HL-60/S4 (cell line): Measurements from ENCODE around the gene PIK3R1.
"Not testable (repeated sequence)": the region's sequence is repeated elsewhere in the genome, so short reads cannot be mapped to it uniquely, and the experiment has no call there.

Experiments used
- in situ Hi-C: fragments of 300-500 bp; cut with MboI; formaldehyde crosslinking; loops from 2 replicates; pipeline ENCODE4 v1.14.3; 2022; ENCODE audit warnings: low sequenced_read_pairs

Gene PIK3R1

DNA sequence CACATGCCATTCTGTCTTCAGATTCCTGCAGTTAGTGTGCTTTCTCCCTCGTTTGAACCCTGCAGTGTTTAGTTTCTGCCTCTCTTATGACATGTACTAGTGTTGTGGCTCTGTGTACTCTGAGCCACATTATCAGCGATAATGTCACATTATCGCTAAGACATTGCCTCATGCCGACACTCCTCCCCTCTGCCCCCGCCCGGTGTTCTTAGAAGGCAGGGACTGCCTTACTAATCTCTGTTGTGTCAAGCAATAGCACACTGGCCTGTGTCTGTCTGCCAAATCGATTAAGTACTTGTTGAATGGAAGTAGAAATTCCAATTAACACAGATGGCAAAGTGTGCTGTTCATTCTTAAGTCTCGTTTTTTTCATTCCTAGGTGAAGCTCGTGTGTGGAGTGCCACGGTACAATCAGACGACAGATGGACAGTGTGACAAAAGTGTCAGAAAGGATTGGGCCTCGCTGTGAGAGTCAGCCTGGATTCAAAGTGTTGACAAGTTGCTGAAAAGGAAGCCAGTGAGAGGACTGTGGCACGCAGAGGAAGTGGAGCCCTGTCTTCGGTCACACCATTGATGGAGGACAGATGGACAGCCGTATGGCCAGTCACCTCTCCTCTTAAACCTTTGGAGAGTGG, 10.5 kb downstream of the PIK3R1 start:
- in situ Hi-C loops = no loop called here

DNA sequence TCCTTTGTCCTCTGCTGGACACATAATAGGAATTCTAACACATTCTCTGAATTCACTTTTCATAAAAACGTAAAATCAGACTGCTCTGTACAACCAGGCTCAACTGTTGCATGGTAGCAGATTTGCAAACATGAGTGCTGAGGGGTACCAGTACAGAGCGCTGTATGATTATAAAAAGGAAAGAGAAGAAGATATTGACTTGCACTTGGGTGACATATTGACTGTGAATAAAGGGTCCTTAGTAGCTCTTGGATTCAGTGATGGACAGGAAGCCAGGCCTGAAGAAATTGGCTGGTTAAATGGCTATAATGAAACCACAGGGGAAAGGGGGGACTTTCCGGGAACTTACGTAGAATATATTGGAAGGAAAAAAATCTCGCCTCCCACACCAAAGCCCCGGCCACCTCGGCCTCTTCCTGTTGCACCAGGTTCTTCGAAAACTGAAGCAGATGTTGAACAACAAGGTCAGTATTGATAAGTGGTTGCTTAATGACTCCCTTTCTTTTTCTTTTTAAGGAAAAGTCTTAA, 11.1 kb downstream of the PIK3R1 start:
- in situ Hi-C loops = no loop called here

DNA sequence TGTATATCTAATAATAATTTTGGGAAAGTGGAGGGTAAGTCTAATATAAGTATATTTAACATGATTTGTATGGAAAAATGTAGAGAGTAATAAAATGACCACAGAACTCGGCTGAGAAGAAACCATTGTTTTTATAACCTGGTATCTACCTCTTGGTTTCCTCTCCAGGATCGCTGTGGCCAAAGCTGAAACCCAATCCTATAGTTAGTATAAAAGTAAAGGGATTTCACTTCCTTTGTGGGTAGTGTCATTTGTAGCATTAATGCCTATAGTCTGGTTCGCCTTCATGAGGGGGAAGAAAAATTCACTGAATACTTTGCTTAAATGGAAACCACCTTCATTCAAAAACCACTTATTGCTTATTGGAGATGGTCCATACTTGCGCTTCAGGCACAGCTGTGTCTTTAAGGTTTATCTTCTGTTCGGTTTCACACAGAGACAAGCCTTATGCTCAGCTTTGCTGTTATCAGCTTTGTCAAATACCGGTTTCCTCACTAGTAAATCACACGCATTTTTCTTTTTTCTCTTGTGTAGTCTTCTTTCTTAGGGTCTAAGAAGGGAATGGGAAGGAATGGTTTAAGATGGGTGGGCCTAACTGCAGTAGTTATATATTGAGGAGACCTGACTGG, 12.1 kb downstream of the PIK3R1 start:
- in situ Hi-C loops = no loop called here

DNA sequence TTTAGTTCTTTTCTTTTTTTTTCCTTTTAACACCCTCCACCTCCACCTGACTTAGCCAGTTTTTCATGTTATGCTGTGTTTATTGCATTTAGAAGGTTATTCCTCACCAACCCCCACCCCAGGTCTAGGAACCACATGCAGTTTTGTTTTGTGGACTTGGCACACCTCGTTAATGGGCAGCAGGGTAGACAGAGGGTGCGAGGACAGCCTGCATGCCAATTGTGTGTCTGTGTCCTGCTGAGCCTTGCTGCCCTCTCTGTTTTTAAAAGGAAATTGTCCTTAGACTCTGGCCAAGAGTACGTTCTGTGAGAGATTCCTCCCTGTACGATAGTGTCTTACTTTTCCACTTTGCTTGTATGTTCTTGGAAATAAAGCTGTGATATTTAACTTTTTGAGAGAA, 13.9 kb downstream of the PIK3R1 start:
- in situ Hi-C loops = no loop called here

DNA sequence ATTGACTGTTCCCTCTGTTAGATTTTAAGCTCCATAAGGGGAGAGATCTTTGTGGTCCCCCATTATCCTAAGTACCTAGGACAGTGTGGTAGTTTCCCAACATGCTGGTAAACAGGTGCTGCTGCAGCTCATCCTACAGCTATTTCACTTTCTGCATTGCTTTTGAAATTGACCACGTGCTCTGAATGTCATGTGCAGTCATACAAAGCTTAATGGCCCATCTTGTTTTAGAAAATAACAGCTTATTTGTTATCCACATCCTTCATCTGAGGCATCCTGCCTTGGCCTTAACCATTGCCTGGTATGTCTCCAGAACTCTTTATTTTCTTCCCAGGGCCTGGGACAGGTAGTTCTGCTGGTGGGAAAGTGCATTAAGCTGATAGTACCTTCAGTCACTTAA, 14.7 kb downstream of the PIK3R1 start:
- in situ Hi-C loops = no loop called here

DNA sequence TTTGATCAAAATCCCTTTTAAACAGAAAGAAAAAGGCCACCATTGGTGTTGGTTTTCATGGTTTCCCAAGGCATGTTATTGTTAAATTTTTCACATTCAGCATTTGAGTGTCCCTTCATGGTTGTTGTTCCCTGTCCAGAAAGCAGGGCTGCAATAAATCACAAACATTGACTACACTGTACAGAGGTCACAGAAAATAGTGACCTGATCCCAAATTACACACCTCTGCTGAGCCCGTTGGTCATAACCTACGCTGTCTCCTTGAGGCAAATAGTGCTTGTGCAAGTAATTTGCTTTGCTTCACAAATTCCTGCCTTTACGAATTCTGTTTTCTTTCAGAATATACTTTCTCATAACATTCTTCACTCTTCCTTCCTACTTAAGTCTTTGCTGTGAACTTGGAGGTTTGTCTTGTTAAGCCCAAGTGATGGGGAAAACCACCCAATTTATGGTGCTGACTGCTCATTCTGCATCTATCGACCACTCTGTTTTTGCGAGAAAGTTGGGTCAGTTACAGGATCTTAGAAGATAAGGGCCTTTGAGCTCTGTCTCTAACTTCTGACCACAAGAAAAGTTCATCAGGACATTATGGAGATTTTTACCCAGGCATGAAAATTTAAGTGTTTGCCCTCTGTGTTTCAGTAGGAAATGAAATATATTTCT, 16.0 kb downstream of the PIK3R1 start:
- in situ Hi-C loops = no loop called here

DNA sequence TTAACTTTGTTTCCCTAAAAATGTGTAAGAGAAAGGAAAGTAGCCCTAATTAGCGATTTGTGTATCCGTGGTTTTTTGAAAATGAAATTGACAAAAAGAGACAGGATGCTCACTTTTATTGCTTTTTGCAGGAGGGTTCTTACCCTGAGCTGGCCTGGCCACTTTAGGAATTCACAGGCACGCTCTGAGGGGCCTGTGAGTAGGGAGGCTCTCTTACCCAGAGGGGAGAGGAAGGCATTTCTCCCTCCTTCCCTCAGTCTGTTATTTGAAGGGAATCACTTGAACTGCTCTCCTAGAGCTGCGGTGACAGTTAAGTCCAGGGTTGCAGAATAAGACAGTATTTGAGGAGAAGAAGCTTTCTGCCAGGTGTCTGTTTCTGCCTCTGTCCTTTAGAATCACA, 16.7 kb downstream of the PIK3R1 start:
- in situ Hi-C loops = no loop called here

DNA sequence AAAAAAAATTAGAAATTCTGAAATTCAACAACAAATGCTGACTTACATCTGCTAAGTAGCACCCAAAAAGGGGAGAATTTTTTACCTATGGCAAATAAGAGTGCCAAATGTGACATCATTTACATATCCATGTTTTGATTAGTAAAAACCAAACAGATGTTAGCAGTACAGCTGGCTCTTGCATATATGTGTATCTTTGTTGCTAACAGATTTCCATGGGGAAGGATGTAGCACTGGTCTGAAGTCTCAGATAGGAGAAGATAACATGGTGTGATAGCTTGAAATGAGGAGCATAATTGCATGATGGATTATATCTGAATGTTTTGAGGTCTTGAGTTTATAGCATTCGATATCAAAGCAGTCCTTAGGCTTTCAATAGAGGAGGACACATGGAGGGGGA, 17.5 kb downstream of the PIK3R1 start:
- in situ Hi-C loops = no loop called here

DNA sequence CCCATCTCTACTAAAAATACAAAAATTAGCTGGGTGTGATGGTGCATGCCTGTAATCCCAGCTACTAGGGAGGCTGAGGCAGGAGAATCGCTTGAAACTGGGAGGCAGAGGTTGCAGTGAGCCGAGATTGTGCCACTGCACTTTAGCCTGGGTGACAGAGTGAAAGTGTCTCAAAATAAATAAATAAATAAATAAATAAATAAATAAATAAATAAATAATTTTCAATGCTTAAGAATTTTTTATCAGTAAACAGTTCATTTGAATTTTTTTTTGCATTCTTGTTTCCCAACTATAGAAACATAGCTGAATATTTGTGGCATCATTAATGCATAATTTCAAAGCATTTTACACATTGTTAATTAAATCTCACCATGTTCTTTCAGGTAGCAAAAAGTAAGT, 19.7 kb downstream of the PIK3R1 start:
- in situ Hi-C loops = not testable (repeated sequence)

DNA sequence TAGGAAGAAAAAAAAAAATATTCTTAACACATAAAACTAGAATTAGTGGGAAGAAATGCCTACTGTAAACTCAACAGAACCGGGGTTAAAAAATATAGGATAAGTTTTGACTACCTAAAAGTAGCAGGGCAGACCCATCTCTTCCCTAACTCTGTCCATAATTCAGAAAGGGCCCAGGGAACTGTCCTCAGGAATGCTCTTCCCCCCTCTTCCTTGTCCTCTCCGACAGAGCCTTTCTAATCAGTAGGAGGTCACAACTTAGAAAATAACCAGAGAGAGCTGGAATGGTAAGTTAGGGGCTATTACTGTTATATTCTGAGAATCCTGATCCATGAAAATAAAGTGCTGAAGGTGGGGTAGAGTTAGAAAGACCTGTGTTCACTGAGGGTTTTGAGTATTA, 22.2 kb downstream of the PIK3R1 start:
- in situ Hi-C loops = no loop called here

DNA sequence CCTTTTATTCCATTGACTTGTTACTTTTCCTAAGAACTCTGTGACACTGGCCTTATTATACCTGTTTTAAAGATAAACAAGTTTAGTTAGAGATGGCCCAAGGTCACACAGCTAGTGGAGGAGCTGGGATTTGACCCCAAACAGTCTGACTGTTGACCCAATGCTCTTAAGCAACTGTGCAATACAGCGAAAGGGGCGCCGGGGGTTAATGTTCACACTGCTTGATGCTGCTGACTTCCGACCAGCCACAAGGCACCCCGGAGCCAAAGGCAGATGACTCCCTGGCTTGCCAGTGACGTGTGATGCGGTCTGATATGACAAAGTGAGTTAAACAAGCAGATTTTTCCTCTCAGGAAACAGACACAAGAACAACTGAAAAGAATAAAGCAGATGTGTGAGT, 23.9 kb downstream of the PIK3R1 start:
- in situ Hi-C loops = no loop called here

DNA sequence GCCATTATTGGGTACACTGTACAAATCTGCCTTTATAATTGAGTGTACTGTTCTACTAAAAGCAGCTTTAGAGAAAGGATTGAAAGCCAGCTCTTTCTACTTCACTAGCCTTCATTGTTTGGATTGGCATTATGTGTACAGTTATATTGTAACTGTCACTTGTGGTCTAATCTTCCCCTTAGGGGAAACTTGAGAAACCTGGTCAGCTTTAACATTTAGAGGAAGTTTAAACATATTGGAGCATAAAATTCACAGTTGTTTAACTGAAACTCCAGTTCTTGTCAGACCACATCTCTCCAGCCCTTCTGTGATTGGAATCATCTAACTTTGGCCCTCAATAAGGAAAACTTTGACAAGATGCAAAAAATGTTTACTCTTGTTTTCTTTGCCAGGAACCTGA, 24.6 kb downstream of the PIK3R1 start:
- in situ Hi-C loops = no loop called here

DNA sequence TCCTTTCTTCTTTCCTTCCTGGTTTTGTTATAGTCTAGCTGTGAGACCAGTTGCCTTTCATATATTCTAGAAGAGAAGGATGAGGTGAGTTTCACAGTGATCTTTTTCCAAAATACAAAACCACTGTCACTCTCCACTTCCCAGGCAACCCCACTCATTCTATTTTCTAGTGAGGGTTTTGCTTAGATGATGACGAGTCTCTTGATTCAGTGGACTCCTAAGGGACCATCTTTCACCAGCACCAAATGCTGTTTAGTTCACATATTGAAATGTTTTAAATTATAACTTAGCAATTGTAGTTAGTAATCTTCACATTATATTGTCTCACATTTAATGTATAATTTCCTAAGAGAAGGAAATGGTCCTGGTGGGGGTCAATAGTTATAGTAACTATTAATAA, 25.2 kb downstream of the PIK3R1 start:
- in situ Hi-C loops = no loop called here

DNA sequence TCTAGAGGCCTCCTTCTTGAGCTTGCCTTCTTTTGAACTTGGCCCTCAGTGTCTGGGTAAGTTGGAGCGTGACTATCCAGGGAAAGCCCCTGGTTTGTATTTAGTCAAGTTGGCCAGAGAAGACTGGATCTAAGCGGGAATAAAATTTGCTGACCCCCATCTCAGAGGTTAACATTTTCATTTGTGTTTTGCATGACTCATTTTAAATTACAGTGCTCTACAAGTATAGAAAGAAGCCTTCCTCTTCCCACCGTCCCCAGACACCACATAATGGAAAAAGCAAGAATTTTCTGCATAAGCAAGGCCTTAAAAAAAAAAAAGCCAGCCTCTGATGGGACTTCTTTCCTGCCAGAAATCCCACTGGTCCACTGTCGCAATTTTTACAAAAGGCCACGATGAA, 27.2 kb downstream of the PIK3R1 start:
- in situ Hi-C loops = no loop called here

DNA sequence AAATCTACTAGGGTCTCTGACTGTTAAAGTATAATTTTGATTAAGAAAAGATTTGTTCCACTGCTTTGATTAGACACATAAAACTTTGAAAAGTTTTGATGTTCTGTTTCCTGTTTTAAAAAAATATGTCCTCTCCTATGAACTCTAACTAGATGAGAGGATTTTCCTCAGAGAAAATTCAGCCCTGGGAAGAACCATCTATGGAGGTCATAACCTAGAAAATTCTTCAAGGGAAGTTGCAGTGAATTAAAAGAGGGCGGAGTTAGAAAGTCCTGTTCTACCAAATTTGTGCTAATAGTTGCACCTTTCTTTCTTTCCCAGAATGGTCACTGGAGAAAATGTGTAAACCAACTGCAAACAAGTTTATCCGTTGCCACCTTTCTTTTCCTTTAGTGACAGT, 27.7 kb downstream of the PIK3R1 start:
- in situ Hi-C loops = no loop called here

DNA sequence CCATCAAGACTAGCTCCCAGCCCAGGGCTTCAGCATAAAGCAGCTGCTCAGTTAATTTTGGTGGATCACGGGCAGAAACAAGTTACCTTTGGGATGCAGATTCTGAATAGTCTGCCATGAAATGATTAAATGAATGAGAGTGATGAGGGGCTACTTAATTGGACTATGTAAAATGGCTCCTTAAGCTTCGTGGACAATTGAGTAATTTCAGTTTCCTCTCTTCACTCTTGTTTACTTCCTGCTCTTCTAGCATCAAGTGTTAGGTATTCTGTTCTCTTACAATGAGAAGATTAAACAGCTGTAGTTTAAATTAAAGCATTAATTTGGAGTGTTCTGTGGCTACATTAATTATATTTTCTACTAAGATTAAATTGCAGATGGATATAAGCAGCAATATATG, 28.1 kb downstream of the PIK3R1 start:
- in situ Hi-C loops = no loop called here

DNA sequence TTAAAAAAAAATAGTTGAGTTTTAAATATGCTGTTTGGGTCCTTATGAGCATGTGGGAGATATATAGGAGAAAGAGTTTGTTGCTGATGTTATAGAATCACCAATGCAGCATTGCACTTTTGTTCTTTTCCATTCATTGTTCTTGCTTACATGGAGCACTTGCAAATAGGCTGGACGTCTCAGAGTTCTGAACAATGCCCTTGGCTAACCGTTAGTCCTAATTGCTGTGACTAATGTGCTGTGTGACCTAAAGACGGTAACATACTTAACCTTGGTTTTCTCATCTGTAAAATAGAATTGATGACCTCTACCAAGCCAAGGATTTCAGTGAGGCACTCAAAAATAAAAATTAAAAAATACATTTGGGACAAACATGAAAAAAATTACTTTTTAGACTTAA, 29.8 kb downstream of the PIK3R1 start:
- in situ Hi-C loops = no loop called here

DNA sequence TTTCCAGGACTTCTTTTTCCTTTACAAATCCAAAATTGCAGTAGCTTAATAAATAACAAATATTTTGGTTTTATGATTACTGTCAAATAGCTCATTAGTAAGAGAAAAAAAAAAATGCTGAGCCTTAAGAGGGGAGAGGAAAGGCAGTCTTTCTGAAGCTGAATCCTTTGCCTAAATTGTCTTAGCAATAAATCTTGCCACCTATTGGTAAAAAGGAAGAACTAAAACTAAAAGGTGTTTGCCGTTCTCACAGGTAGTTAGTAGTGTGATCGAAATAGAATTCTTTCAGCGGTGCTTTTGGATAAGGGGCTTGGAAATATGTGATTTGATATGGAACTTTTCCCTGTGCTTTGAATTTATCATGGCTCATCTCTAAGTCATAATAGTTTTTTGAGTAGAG, 31.2 kb downstream of the PIK3R1 start:
- in situ Hi-C loops = no loop called here

DNA sequence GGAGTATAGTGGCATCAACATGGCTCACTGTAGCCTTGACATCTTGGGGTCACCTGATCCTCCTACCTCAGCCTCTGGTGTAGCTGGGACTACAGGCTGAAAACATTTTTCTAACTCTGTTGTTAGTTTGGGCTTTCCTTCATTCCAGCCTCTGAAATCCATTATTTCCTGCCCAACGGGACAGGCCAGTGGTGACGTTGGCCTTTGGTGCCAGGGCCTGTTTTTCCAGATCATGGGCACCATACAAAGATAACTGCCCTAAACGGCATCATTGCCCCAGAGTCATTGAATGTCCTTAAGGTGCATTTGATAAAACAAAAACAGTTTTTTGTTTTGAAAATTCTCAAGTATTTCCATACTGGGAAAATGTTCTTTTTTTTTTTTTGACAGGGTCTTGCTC, 32.1 kb downstream of the PIK3R1 start:
- in situ Hi-C loops = no loop called here

DNA sequence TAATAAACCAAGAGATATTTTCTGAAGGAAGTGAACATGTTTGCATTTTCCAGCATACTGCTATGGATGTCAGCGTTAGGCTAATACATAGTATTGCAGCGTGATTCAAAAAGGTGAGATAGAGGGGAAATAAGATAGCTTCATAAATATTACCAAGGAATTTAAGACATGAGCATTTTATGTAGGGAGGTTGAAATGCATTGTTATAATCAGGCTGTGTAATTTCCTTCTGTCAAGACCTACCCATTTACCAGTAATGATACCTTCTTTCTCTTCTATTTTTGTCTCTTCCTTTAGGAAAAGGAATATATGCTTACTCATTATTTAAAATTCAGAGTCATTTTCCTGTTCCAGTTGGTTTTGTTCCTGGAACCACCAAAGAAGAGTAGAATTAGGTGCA, 33.3 kb downstream of the PIK3R1 start:
- in situ Hi-C loops = no loop called here

DNA sequence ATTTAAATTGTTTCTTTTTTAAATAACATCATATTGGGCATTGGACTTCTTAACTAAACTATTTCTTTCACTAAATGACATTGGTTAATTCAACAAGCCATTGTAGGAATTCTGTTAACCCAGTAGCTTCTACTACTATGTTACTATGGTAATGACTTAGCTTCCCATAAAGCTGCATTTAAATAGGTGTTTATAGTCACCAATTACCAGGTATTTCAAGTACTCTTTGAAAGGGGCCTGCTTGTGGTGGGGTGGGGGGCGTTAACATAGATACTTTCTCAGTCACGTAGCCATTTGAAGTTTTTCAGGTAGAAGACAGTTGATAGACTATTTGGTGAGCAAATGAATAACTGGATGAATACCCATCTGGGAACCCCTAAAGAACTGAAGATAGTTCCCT, 34.0 kb downstream of the PIK3R1 start:
- in situ Hi-C loops = no loop called here

DNA sequence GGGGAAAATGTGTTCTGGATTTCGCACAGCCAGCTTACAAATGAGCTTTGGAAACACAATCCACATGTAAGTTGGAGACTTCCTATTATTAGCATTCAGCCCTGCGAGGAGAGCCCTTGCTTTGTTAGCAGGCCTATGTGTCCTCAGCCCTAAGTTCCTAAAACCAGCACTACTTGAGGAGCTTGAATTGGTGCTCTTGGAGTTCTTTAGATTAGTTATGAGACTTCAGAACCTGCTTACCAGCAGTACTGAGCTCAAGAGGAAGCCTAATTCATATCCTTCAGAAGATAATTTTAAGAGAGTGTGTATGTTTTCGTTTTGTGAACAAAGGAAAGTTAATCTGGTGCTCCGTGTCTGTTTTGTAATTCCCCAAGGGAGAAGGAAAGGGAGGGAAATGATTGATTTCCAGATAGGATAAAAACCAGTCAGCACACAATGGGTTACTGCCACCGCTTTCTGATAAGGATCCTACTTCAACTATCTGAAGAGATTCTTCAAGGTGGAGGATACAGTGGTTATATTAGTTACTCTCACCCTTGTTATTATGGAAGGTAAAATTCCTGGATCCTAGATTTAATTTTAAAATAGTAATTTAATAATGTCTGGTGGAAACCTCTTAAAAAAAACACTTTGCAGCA, 35.2 kb downstream of the PIK3R1 start:
- in situ Hi-C loops = loop anchor here (25.0 kb wide), 1 partner anchor 1013 kb away; no protein-coding TSS in a partner anchor
